HEK293T (cell line): ENCODE measurements around the gene KCNC1.

ENCODE experiments used
- CTCF ChIA-PET: fragments of 350-600 bp; formaldehyde crosslinking; extraction: SDS; loops from one replicate; lab custom pipeline; 2021; ENCODE audit warnings: antibody characterized with exemption, inconsistent platforms; lab: Yijun Ruan, JAX
- POLR2A ChIA-PET: fragments of 350-600 bp; formaldehyde crosslinking; extraction: SDS; loops from one replicate; lab custom pipeline; 2020; ENCODE audit warnings: antibody characterized with exemption, inconsistent platforms; lab: Yijun Ruan, JAX
- DNase-seq: peaks from one replicate; pipeline ENCODE4 v3.0.0; 2012; ENCODE audit warnings: mixed read lengths; ENCODE audit errors: extremely low spot score
- ARNT ChIP-seq: fragments of 450-650 bp; IDR thresholded peaks from 2 replicates; pipeline ENCODE4 v1.6.1; 2017; ENCODE audit warnings: mild to moderate bottlenecking
- BHLHE40 ChIP-seq: fragments of 450-650 bp; IDR thresholded peaks from 2 replicates; pipeline ENCODE4 v1.6.1; 2016; ENCODE audit warnings: mild to moderate bottlenecking, moderate library complexity, borderline replicate concordance
- CTBP1 ChIP-seq: fragments of 450-650 bp; IDR thresholded peaks from 2 replicates; pipeline ENCODE4 v1.6.1; 2016; ENCODE audit warnings: borderline replicate concordance
- ELF4 ChIP-seq: fragments of 450-650 bp; IDR thresholded peaks from 2 replicates; pipeline ENCODE4 v1.6.1; 2017; ENCODE audit warnings: antibody characterized with exemption
- FOXA1 ChIP-seq: fragments of 450-650 bp; IDR thresholded peaks from 2 replicates; pipeline ENCODE4 v1.6.1; 2016; ENCODE audit warnings: mild to moderate bottlenecking
- FOXK2 ChIP-seq: fragments of 450-650 bp; IDR thresholded peaks from 2 replicates; pipeline ENCODE4 v1.6.1; 2016; ENCODE audit warnings: mild to moderate bottlenecking
- FOXM1 ChIP-seq: fragments of 450-650 bp; IDR thresholded peaks from 2 replicates; pipeline ENCODE4 v1.6.1; 2017; ENCODE audit warnings: mild to moderate bottlenecking, borderline replicate concordance
- HDGF ChIP-seq: fragments of 450-650 bp; IDR thresholded peaks from 2 replicates; pipeline ENCODE4 v1.6.1; 2017; ENCODE audit warnings: antibody characterized with exemption, borderline replicate concordance
- L3MBTL2 ChIP-seq: fragments of 450-650 bp; conservative IDR thresholded peaks from 2 replicates; pipeline ENCODE4 v1.6.1; 2016; ENCODE audit warnings: mild to moderate bottlenecking
- LEF1 ChIP-seq: fragments of 450-650 bp; IDR thresholded peaks from 2 replicates; pipeline ENCODE4 v1.6.1; 2017; ENCODE audit warnings: mild to moderate bottlenecking, borderline replicate concordance
- NFRKB ChIP-seq: fragments of 450-650 bp; IDR thresholded peaks from 2 replicates; pipeline ENCODE4 v1.6.1; 2016; ENCODE audit warnings: mild to moderate bottlenecking, moderate library complexity
- PKNOX1 ChIP-seq: fragments of 450-650 bp; IDR thresholded peaks from 2 replicates; pipeline ENCODE4 v1.6.1; 2016
- SP1 ChIP-seq: fragments of 450-650 bp; IDR thresholded peaks from 2 replicates; pipeline ENCODE4 v1.6.1; 2017
- SUZ12 ChIP-seq: fragments of 450-650 bp; IDR thresholded peaks from 2 replicates; pipeline ENCODE4 v1.6.1; 2016; ENCODE audit warnings: mild to moderate bottlenecking
- TARDBP ChIP-seq: fragments of 450-650 bp; IDR thresholded peaks from 2 replicates; pipeline ENCODE4 v1.6.1; 2016
- ZNF384 ChIP-seq: fragments of 450-650 bp; IDR thresholded peaks from 2 replicates; pipeline ENCODE4 v1.6.1; 2016

KCNC1 gene

GRCh38 chr11:17821648-17822400, 87.2 kb downstream of the KCNC1 start:
- ChIA-PET POLR2A (no interaction called here), CTCF (interaction anchor here (0.9 kb wide), 1 partner anchor 91 kb away, joined by 4 read pairs; no protein-coding TSS in a partner anchor)
- no peak for TF ChIP-seq SP1
- no peak for TF ChIP-seq ELF4
- TF ChIP-seq BHLHE40 = no peak
- no peak for TF ChIP-seq CTBP1
- TF ChIP-seq NFRKB = no peak
- no peak for DNase-seq

GRCh38 chr11:17822401-17822781, 87.8 kb downstream of the KCNC1 start:
- DNase-seq = no peak
- POLR2A ChIA-PET = no interaction called here
- no peak for TF ChIP-seq ARNT
- no peak for TF ChIP-seq NFRKB
- no peak for TF ChIP-seq SP1
- no peak for TF ChIP-seq L3MBTL2
- TF ChIP-seq FOXK2 = no peak
- no peak for TF ChIP-seq FOXA1
- no peak for TF ChIP-seq SUZ12
- TF ChIP-seq ELF4 = no peak
- no peak for TF ChIP-seq FOXM1
- no peak for TF ChIP-seq BHLHE40
- TF ChIP-seq ZNF384 = no peak
- TF ChIP-seq CTBP1 = no peak
- CTCF ChIA-PET = interaction anchor here (0.9 kb wide), 1 partner anchor 92 kb away, joined by 4 read pairs; no protein-coding TSS in a partner anchor

GRCh38 chr11:17827006-17827405, 92.4 kb downstream of the KCNC1 start:
- TF ChIP-seq HDGF (no peak), TARDBP (no peak), ZNF384 (no peak), FOXA1 (no peak), NFRKB (no peak)
- peak; percentile 22 for DNase-seq
- CTCF ChIA-PET = interaction anchor here (0.6 kb wide), 1 partner anchor 754 kb away, joined by 4 read pairs; no protein-coding TSS in a partner anchor
- POLR2A ChIA-PET = no interaction called here

- CTCF ChIA-PET = interaction anchor here (0.9 kb wide), 1 partner anchor 98 kb away, joined by 4 read pairs; no protein-coding TSS in a partner anchor
- POLR2A ChIA-PET = no interaction called here
- TF ChIP-seq ELF4 (no peak), SP1 (no peak), FOXM1 (no peak), LEF1 (no peak), BHLHE40 (no peak), CTBP1 (no peak), FOXK2 (no peak)
- no peak for DNase-seq
Measured at GRCh38 chr11:17828311-17828751, 93.8 kb downstream of the KCNC1 start.

- POLR2A ChIA-PET = no interaction called here
- CTCF ChIA-PET = no interaction called here
- DNase-seq = no peak
- no peak for TF ChIP-seq FOXA1
- no peak for TF ChIP-seq FOXM1
- no peak for TF ChIP-seq NFRKB
- no peak for TF ChIP-seq HDGF
- TF ChIP-seq ARNT = no peak
- no peak for TF ChIP-seq SP1
- no peak for TF ChIP-seq L3MBTL2
- no peak for TF ChIP-seq LEF1
- no peak for TF ChIP-seq ELF4
- TF ChIP-seq PKNOX1 = no peak
- no peak for TF ChIP-seq ZNF384
- TF ChIP-seq BHLHE40 = no peak
- TF ChIP-seq SUZ12 = no peak
Measured at GRCh38 chr11:17831228-17831627, 96.6 kb downstream of the KCNC1 start.

GRCh38 chr11:17831883-17832282, 97.3 kb downstream of the KCNC1 start:
- ChIA-PET POLR2A (no interaction called here), CTCF (no interaction called here)
- no peak for DNase-seq

More at GRCh38 chr11:17831883-17832282, 97.3 kb downstream of the KCNC1 start:
- TF ChIP-seq FOXM1 = no peak
- TF ChIP-seq NFRKB = no peak
- TF ChIP-seq FOXK2 = no peak
- no peak for TF ChIP-seq HDGF
